GM12878 (cell line): ENCODE measurements around the gene C1QTNF9. TPM values are rescaled to one million over a fixed set of nuclear protein-coding genes. Genes with fewer than 3 reads are reported as not detected.
"Not testable (repeated sequence)": the region's sequence is repeated elsewhere in the genome, so short reads cannot be mapped to it uniquely, and the experiment has no call there.

Source experiments
- ATAC-seq: fragments of 200-7000 bp; cut with Tn5 transposase; 3 replicates; pipeline ENCODE4 v1.9.1; 2020; ENCODE audit warnings: mild to moderate bottlenecking, moderate library complexity
- BruUV-seq: library from RNA; stranded (reverse); fragments of 400-500 nt; replicated peaks from 2 replicates; lab custom pipeline; 2021; lab: Mats Ljungman, UMichigan
- CTCF ChIA-PET: fragments of 300-600 bp; sonication (Branson Sonifier 250); formaldehyde crosslinking; extraction: SDS; loops from one replicate; lab custom pipeline; 2021; ENCODE audit warnings: inconsistent platforms; lab: Yijun Ruan, JAX
- POLR2A ChIA-PET: fragments of 350-600 bp; formaldehyde crosslinking; extraction: SDS; loops from one replicate; lab custom pipeline; 2021; ENCODE audit warnings: inconsistent platforms; lab: Charles Lee
- RAD21 ChIA-PET: fragments of 300-600 bp; sonication (Branson Sonifier 250); formaldehyde crosslinking; loops from one replicate; lab custom pipeline; 2023; ENCODE audit warnings: antibody characterized with exemption; ENCODE audit not compliant: unreplicated experiment; lab: Charles Lee
- SMC1A ChIA-PET: fragments of 300-600 bp; sonication (Branson Sonifier 250); formaldehyde crosslinking; loops from one replicate; lab custom pipeline; 2023; ENCODE audit not compliant: unreplicated experiment, uncharacterized antibody; lab: Charles Lee
- DNase-seq: peaks from one replicate; pipeline ENCODE4 v3.0.0-alpha.2; 2011; ENCODE audit warnings: low read depth, low spot score
- FAIRE-seq: peaks from 3 replicates; lab custom pipeline; 2011; peaks lifted over from hg19 to GRCh38; lab: Jason Lieb, UNC
- H2AFZ ChIP-seq: 2 replicates; pipeline ENCODE4 v1.6.0; 2011; ENCODE audit warnings: low read depth, low read length, control low read depth; ENCODE audit not compliant: control insufficient read depth
- H3K27ac ChIP-seq: 2 replicates; pipeline ENCODE4 v1.5.1; 2011; ENCODE audit warnings: control low read depth; ENCODE audit not compliant: control insufficient read depth, insufficient read depth
- H3K27me3 ChIP-seq, 2 experiments: replicated peaks in 1 of 2; 2 replicates each; pipeline versions ENCODE4 v1.6.0 to v1.6.1; 2011; ENCODE audit warnings: low read length in 1 of 2; ENCODE audit not compliant: control insufficient read depth in 2 of 2, insufficient read depth in 2 of 2
- H3K36me3 ChIP-seq, 2 experiments: 2 replicates each; pipeline ENCODE4 v1.5.1; 2011; ENCODE audit warnings: low read length in 1 of 2; ENCODE audit not compliant: control insufficient read depth in 2 of 2, insufficient read depth in 2 of 2
- H3K4me1 ChIP-seq: 2 replicates; pipeline ENCODE4 v1.6.1; 2011; ENCODE audit warnings: mild to moderate bottlenecking, low read length, moderate library complexity, mixed read lengths; ENCODE audit not compliant: control insufficient read depth, insufficient read depth
- H3K4me2 ChIP-seq: 2 replicates; pipeline ENCODE4 v1.6.0; 2011; ENCODE audit warnings: control low read depth; ENCODE audit not compliant: control insufficient read depth, insufficient read depth
- H3K4me3 ChIP-seq: fragments of 200-600 bp; sonication (generic); 2 replicates; pipeline ENCODE4 v1.5.1; 2016
- H3K79me2 ChIP-seq: 2 replicates; pipeline ENCODE4 v1.6.0; 2011; ENCODE audit warnings: low read length; ENCODE audit not compliant: control insufficient read depth, insufficient read depth
- H3K9ac ChIP-seq: 2 replicates; pipeline ENCODE4 v1.8.0; 2011; ENCODE audit warnings: low read length, control low read depth, mixed read lengths; ENCODE audit not compliant: control insufficient read depth, insufficient read depth
- H3K9me3 ChIP-seq: replicated peaks from 3 replicates; pipeline ENCODE4 v1.5.1; 2011; ENCODE audit warnings: mild to moderate bottlenecking, low read length; ENCODE audit not compliant: control insufficient read depth, insufficient read depth
- H4K20me1 ChIP-seq: 2 replicates; pipeline ENCODE4 v1.6.0; 2011; ENCODE audit not compliant: control insufficient read depth, insufficient read depth
- WGBS: methylation state at CpG from one replicate; pipeline ENCODE4 v1.1.6; 2016; ENCODE audit warnings: low lambda C conversion rate; ENCODE audit not compliant: insufficient replicate concordance, insufficient coverage; ENCODE audit errors: missing lambda C conversion rate; 5-methylcytosine and 5-hydroxymethylcytosine counted together
- in situ Hi-C: fragments of 300-500 bp; cut with MboI; formaldehyde crosslinking; loops from 9 replicates; pipeline ENCODE4 v1.14.3; 2018; ENCODE audit warnings: mixed read lengths
- intact Hi-C: fragments of 100-400 bp; cut with micrococcal nuclease; formaldehyde crosslinking; loops from one replicate; pipeline ENCODE4 v1.14.2; 2022; ENCODE audit not compliant: unreplicated experiment
- polyA plus RNA-seq, 11 experiments: library from polyadenylated mRNA; depleted of rRNA in 4 of 11; unstranded in 6 of 11; stranded (reverse) in 5 of 11; fragments of >200 nt; fragmentation: Nextera tagmentation in 4 of 11; fragmentation: Illumina TruSeq in 1 of 11; extraction: Ambion mirVana in 4 of 11; extraction: Trizol in 1 of 11; gene quantifications; 1 replicate in 1 of 11; 2 replicates in 10 of 11; pipeline versions ENCODE4 v1.2.1 to v1.2.3, GENCODE V29; 2011 to 2016; ENCODE audit warnings: inconsistent platforms in 2 of 11, missing spikeins in 2 of 11, low read depth in 1 of 11
- total RNA-seq, 4 experiments: library from RNA; depleted of rRNA in 3 of 4; stranded (reverse); fragments of >200 nt in 3 of 4; fragmentation: Illumina TruSeq in 1 of 4; extraction: Trizol in 1 of 4; gene quantifications; 2 replicates each; pipeline versions ENCODE4 v1.2.1 to v1.2.3, GENCODE V29; 2013 to 2021
- TF ChIP-seq, protein P1 (sequence below): fragments of 450-650 bp; IDR thresholded peaks from 2 replicates; pipeline ENCODE4 v1.6.1; 2016; ENCODE audit warnings: mild to moderate bottlenecking, moderate library complexity, borderline replicate concordance

Gene C1QTNF9
- total and polyA plus RNA-seq, 10 of the 15 experiments (the other 5 are each of a cell fraction or from before 2014, with no cell fraction given) = not detected

DNA sequence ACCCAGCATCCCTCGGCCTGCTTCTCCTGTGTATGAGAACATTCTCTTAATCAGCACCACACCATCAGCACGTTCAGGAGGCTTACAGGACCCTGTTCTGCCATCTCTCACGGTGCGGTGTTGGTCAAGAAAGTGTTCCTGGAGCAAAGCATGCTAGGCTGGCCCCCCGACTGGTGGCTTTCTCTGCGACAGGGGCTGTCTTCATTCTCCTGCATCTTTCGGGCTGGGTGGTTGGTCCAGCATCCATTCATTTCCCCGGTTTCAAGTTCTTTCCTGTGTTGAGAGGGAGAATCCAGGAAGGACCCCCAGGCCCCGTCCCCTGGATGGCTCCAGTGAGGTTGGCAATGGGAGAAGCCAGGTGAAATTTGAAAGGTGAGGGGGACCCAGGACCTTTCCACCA is 55.8 kb downstream of the C1QTNF9 start (continued):
- TF ChIP-seq, protein P1, sequence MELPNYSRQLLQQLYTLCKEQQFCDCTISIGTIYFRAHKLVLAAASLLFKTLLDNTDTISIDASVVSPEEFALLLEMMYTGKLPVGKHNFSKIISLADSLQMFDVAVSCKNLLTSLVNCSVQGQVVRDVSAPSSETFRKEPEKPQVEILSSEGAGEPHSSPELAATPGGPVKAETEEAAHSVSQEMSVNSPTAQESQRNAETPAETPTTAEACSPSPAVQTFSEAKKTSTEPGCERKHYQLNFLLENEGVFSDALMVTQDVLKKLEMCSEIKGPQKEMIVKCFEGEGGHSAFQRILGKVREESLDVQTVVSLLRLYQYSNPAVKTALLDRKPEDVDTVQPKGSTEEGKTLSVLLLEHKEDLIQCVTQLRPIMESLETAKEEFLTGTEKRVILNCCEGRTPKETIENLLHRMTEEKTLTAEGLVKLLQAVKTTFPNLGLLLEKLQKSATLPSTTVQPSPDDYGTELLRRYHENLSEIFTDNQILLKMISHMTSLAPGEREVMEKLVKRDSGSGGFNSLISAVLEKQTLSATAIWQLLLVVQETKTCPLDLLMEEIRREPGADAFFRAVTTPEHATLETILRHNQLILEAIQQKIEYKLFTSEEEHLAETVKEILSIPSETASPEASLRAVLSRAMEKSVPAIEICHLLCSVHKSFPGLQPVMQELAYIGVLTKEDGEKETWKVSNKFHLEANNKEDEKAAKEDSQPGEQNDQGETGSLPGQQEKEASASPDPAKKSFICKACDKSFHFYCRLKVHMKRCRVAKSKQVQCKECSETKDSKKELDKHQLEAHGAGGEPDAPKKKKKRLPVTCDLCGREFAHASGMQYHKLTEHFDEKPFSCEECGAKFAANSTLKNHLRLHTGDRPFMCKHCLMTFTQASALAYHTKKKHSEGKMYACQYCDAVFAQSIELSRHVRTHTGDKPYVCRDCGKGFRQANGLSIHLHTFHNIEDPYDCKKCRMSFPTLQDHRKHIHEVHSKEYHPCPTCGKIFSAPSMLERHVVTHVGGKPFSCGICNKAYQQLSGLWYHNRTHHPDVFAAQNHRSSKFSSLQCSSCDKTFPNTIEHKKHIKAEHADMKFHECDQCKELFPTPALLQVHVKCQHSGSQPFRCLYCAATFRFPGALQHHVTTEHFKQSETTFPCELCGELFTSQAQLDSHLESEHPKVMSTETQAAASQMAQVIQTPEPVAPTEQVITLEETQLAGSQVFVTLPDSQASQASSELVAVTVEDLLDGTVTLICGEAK = no peak

DNA sequence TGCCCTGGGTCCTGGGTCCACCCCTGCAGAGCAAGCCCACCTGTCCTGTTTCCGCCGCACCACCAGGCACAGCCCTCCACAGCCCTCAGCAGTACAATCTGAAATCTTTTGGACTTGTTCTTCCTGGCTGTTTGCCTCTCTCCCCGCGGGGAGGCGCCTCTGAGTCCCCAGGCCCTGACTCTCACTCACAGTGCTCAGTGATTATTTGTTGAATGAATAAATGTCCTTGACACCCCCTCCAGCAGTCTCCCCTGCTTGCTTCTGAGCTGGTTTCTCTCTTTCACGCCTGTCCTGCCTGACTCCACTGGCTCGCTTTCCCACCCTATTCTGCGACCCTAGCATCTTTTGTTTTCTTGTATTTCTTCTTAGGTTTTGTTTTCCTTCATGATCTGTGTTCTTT is 56.9 kb downstream of the C1QTNF9 start:
- H3K27me3 ChIP-seq, H3K4me2 ChIP-seq, H3K36me3 ChIP-seq, RAD21 ChIA-PET, CTCF ChIA-PET, H3K9ac ChIP-seq, BruUV-seq, POLR2A ChIA-PET, H3K4me3 ChIP-seq, DNase-seq, H3K79me2 ChIP-seq, ATAC-seq, H4K20me1 ChIP-seq, H3K4me1 ChIP-seq, intact Hi-C loops, H3K9me3 ChIP-seq, SMC1A ChIA-PET, H3K27ac ChIP-seq, FAIRE-seq, H2AFZ ChIP-seq: not testable (repeated sequence)
- in situ Hi-C loops = loop anchor here (5.0 kb wide), 1 partner anchor 1424 kb away; no protein-coding TSS in a partner anchor
- WGBS = 74% methylated on average over 6 of the region's 8 CpGs

DNA sequence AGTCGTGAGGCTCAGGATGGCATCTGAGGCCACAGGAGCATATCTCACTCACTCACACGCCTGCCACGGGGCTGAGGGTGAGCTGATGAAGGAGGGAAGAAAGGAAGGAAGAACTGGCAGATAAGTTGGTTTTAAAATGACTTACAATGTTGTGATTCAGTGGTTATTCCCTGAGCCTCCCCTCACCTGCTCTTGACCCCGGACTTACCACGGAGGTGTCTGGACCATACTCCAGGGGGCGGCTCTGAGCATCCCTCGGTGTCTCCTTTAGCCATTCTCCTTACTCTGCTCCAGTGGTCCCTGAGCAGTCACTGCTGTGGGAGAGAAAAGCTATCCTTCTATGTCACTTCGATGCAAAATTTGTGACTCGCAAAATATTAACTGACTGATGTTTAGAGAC is 61.9 kb downstream of the C1QTNF9 start:
- DNase-seq, in situ Hi-C loops, H3K27me3 ChIP-seq, H3K4me3 ChIP-seq, FAIRE-seq, ATAC-seq, H3K4me1 ChIP-seq, H3K79me2 ChIP-seq, BruUV-seq, H3K27ac ChIP-seq, H3K36me3 ChIP-seq, RAD21 ChIA-PET, H4K20me1 ChIP-seq, H3K9ac ChIP-seq, H2AFZ ChIP-seq, SMC1A ChIA-PET, H3K9me3 ChIP-seq, CTCF ChIA-PET, H3K4me2 ChIP-seq, intact Hi-C loops: not testable (repeated sequence)
- WGBS = 31% methylated on average over 9 of the region's 9 CpGs
- POLR2A ChIA-PET = interaction anchor here (0.5 kb wide), 1 partner anchor 935 kb away, joined by 3 read pairs; no protein-coding TSS in a partner anchor

Other genes starting within 250 kb of the C1QTNF9 start
- gene SPATA13, start 148.9 kb upstream of the C1QTNF9 start, total RNA-seq (2014; rRNA removed) = 11.1 and 12.2 TPM in 2 replicates
- 10.1 and 10.5 TPM in 2 replicates for gene SPATA13, start 148.9 kb upstream of the C1QTNF9 start, total RNA-seq (2014; rRNA removed; fragmentation: Illumina TruSeq; extraction: Trizol)
- 10.3 and 10.7 TPM in 2 replicates for gene SPATA13, start 148.9 kb upstream of the C1QTNF9 start, total RNA-seq (2021)
- 10.9 and 11.7 TPM in 2 replicates for gene SPATA13, start 148.9 kb upstream of the C1QTNF9 start, polyA plus RNA-seq (2011; rRNA removed)
- gene SPATA13, start 148.9 kb upstream of the C1QTNF9 start, polyA plus RNA-seq (2014; fragmentation: Illumina TruSeq; extraction: Trizol) = 10.9 and 11.7 TPM in 2 replicates
- 1 to 10 TPM; 2.4 to 2.7 TPM for gene SPATA13, start 148.9 kb upstream of the C1QTNF9 start, polyA plus RNA-seq (2014; fragmentation: Nextera tagmentation; extraction: Ambion mirVana)
- 10.2 and 10.6 TPM in 2 replicates for gene SPATA13, start 148.9 kb upstream of the C1QTNF9 start, polyA plus RNA-seq (2014; rRNA removed)
- gene SPATA13, start 148.9 kb upstream of the C1QTNF9 start, polyA plus RNA-seq (2016; fragmentation: Nextera tagmentation; extraction: Ambion mirVana) = 1 to 10 TPM; 5.4 to 5.5 TPM
- 40.1 and 45.0 TPM in 2 replicates for gene PARP4, start 203.2 kb downstream of the C1QTNF9 start, total RNA-seq (2014; rRNA removed)
- 50.0 and 53.8 TPM in 2 replicates for gene PARP4, start 203.2 kb downstream of the C1QTNF9 start, total RNA-seq (2014; rRNA removed; fragmentation: Illumina TruSeq; extraction: Trizol)
- gene PARP4, start 203.2 kb downstream of the C1QTNF9 start, total RNA-seq (2021) = 44.8 and 49.2 TPM in 2 replicates
- gene PARP4, start 203.2 kb downstream of the C1QTNF9 start, polyA plus RNA-seq (2011; rRNA removed) = 47.8 and 55.4 TPM in 2 replicates
- 52.6 and 56.4 TPM in 2 replicates for gene PARP4, start 203.2 kb downstream of the C1QTNF9 start, polyA plus RNA-seq (2014; fragmentation: Illumina TruSeq; extraction: Trizol)
- 10 to 100 TPM; 12.8 to 13.5 TPM for gene PARP4, start 203.2 kb downstream of the C1QTNF9 start, polyA plus RNA-seq (2014; fragmentation: Nextera tagmentation; extraction: Ambion mirVana)
- 35.4 and 40.6 TPM in 2 replicates for gene PARP4, start 203.2 kb downstream of the C1QTNF9 start, polyA plus RNA-seq (2014; rRNA removed)
- 10 to 100 TPM; 45.9 to 46.2 TPM for gene PARP4, start 203.2 kb downstream of the C1QTNF9 start, polyA plus RNA-seq (2016; fragmentation: Nextera tagmentation; extraction: Ambion mirVana)